Activated naive CD4-positive, alpha-beta T cell (primary cell): ENCODE measurements around the gene MLPH.

ENCODE experiments used
- DNase-seq, 4 experiments: peaks; one replicate each; lab custom pipeline; 2025; lab: John Stamatoyannopoulos, UW

Gene MLPH

GRCh38 chr2:237542001-237542704, 55.1 kb downstream of the MLPH start:
- DNase-seq: no peak

DNA sequence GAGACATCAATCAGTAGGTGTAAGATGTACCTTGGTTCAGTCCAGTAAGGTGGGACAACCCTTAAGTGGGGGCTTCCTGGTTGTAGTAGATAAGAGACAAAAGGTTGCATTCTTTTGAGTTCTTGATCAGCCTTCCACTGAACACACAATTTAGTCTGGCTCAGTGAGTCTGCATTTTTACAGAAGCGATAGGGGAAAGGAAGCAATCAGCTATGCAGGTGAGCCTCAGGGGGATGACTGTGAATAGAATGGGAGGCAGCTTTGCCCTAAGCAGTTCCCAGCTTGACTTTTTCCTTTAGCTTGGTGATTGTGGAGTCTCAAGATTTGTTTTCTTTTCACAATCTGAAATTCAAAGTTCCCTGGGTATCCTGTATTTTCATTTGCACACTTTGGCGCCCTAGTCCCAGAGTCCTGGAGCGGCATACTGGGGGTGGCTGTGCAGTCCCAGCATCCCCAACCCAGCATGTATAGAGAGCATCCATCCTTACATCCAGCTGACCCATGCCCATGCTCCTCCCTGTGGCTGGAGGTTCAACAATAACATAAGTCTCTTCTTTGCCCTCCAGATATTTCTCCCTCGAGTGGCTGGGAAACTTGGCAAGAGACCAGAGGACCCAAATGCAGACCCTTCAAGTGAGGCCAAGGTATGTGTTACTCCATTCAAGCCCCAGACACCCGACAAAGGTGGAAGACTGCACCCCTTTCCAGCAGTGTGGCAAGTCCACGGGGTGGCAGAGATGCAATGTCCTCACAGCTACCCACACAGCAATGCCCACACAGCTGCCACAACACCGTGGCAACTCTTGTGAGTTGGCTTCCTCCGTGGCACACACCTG, 59.2 kb downstream of the MLPH start:
- no peak for DNase-seq

- no peak for DNase-seq
Measured at GRCh38 chr2:237546876-237547395, 59.9 kb downstream of the MLPH start.

DNA sequence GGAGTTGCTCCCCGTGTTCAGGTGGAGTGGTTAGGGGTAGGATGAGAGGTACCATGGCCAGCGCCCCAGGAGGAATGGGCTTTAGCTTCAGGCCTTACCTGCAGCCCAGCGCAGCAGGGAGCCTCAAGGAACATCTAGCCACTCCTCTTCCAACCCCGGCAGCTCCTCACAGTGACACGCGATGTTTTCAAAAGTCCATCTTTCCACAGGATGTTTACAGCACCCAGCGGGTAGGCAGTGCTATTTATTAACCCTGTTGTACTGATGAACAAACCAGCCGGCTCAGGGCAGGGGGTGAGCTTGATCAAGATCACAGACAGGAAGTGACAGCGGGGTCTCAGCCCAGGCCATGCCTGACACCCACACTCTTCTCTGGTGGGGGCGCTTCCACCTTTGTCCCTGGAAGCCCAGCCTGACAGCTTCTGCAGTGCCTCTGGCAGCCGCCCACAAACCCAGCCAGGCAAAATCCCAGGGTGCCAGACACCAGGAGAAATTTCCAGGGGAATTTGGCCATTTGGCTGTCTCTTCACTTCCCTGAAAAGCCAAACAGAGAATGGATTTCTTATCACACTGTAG, 60.9 kb downstream of the MLPH start:
- no peak for DNase-seq

DNA sequence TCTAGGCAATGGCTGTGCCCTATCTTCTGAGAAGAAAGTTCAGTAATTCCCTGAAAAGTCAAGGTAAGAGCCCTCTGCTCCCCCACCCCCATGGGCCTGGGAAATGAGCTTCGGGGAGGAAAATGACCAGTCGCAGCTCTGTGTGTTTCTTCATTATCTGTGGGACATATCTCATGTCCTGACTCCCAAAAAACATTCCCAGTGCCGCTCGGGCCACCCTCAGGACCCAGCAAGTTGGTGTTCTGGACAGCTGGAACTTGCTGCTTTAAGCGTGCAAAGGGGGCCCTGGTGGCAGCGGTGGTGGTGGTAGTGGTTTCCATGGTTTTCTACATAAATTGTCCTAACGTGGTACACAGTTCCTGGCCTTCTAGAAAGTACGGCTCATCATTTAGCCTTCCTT, 62.2 kb downstream of the MLPH start:
- no peak for DNase-seq

- no peak for DNase-seq
Measured at GRCh38 chr2:237549643-237550415, 62.8 kb downstream of the MLPH start.

DNA sequence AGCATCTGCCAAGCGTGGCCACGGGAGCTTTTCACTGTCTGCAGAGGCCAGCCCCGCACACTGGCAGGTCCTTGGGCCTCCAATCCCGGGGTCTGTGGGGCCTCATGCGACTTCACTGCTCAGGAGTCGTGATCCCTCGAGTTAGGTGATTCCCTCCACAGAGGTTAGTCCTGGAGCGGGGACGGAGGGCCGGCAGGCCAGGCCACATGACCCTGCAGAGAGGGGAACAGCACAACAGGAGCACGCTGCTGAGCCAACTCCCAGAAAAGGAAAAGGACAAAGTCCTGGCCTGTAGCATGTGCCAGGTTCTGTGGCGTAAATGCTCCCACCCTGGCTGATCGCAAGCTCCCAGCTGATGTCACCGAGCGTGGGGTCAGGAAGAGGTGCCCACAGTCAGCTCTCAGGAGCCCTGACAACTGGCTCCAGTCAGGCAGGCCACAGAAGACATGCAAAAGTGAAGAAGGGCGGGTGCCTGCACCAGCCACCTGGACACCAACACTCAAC, 64.1 kb downstream of the MLPH start:
- DNase-seq: no peak

GRCh38 chr2:237552908-237553307, 65.9 kb downstream of the MLPH start:
- DNase-seq: no peak

DNA sequence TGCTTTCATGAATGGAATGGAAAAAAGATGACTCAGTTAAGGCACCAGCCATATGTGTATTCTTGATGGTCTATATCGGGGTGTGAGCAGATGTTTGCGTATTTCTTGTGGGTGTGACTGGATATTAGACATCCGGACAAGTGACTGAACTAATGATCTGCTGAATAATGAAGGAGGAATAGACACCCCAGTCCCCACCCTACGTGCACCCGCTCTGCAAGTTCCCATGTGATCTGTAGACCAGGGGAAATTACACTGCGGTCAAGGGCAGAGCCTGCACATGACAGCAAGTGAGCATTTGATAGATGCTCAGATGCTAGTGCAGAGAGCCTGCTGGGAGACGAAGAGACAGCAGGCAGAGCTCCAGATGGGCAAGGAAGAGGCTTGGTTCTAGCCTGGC, 66.9 kb downstream of the MLPH start:
- no peak for DNase-seq

DNA sequence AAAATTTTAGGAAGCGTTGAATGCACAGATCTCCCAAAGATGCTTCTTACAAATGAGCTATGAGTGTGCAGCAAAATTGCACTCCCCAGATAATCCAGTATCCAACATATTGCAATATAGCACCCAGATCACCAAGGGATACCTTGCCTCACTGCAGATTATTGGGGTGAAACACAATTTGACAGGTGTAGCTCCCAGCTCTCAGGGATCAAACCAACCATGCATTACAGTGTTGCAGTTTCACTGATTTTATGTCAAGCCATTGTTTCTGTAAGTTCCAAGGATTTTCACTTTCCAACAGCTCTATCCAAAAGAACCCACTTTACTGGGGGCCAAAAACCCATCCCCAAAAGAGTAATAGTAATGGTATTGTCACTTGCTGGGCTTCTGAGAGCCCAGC, 68.5 kb downstream of the MLPH start:
- no peak for DNase-seq

GRCh38 chr2:237556773-237557632, 70.0 kb downstream of the MLPH start:
- no peak for DNase-seq

DNA sequence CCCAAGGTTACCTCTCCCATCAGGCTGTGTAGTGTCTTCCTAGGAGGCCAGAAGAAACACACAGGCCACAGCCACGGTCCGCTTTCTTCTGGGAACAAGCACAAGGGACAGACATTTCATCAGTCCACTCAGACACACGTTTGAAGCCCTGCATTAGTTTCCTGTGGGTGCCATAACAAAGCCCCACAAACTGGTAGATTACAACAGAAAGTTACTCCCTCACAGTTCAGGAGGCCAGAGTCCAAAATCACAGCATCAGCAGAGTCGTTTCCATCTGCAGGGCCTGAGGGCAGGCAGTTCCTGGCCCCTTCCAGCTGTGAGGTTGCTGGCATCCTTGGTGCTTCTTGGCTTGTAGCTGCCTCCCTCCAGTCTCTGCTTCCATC, 70.6 kb downstream of the MLPH start:
- no peak for DNase-seq

GRCh38 chr2:237558961-237559641, 72.0 kb downstream of the MLPH start:
- DNase-seq: no peak

- DNase-seq: no peak
Measured at GRCh38 chr2:237561221-237561620, 74.2 kb downstream of the MLPH start.

DNA sequence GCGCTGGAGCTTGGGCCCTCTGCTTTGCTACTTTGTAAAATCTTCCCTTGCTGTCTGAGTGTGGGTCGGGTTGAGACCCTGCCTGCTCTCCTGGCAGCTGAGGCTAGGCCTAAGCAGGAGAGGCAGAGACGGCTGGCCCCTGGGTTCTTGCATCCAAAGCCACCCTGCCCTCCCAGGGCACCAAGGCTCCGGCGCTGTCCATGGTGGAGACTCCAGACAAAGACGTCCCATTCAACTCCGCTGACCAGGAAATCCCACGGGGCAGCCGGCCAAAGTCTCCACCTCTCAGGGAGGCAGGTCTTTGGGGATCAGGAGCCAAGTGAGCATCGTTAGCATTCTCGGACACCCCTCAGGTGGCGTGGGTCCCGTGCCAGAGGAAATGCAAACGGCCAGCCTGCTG, 76.8 kb downstream of the MLPH start:
- DNase-seq: no peak

- no peak for DNase-seq
Measured at GRCh38 chr2:237564526-237565131, 77.6 kb downstream of the MLPH start.

DNA sequence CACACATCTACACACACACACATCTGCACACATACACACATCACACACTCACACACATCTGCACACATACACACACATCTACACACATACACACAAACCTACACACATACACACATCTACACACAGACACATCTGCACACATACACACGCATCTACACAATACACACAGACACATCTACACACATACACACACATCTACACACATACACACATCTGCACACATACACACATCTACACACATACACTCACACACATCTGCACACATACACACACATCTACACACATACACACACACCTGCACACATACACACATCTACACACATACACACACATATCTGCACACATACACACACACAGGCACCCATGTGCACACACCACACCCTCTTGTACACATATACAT, 78.9 kb downstream of the MLPH start:
- no peak for DNase-seq

DNA sequence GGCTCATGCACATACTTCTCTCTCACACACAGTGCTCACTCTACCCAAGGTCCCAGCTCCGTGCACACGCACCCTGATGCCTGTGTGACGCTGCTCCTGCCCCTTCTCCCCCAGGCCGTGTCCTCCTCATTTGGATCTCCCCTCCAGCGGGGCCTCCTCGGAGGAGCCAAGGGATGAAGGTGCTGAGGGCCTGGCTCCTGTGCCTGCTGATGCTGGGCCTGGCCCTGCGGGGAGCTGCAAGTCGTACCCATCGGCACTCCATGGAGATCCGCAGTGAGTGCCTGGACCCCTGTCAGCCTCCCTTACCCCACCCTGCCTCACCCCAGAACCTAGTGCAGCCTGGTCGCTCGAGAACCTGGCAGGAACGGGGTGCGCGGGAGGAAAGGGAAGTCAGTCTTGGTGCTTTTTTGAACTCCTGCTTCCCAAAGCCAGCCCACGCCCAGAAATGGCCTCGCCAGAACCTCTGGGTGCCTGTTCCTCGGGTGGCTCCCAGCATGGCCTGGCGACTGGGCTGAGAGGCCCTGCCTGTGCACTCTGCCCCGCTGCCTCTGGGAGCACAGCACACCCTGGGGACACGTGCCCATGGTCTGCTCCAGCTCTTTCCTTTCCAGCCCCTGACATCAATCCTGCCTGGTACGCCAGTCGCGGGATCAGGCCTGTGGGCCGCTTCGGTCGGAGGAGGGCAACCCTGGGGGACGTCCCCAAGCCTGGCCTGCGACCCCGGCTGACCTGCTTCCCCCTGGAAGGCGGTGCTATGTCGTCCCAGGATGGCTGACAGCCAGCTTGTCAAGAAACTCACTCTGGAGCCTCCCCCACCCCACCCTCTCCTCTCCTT, 79.6 kb downstream of the MLPH start, which contains the start of gene PRLH:
Gene PRLH (plus strand): TSS at position 174 of the 835 bp plus-strand sequence. CDS start 0 bp downstream, at position 174.
- no peak for DNase-seq
